WTC11 (cell line): ENCODE measurements around the gene DMGDH. TPM values are rescaled to one million over a fixed set of nuclear protein-coding genes. Genes with fewer than 3 reads are reported as not detected.

Source experiments
- ATAC-seq: fragments of 200-7000 bp; cut with Tn5 transposase; 2 replicates; pipeline ENCODE4 v1.10.0; 2021; ENCODE audit warnings: mild to moderate bottlenecking, moderate library complexity
- CTCF ChIA-PET: fragments of 300-600 bp; sonication (Branson Sonifier 250); formaldehyde crosslinking; loops from one replicate; lab custom pipeline; 2021; ENCODE audit warnings: antibody characterized with exemption; lab: Charles Lee
- POLR2A ChIA-PET: fragments of 350-600 bp; sonication (Branson Sonifier 250); formaldehyde crosslinking; loops from one replicate; lab custom pipeline; 2021; ENCODE audit warnings: antibody characterized with exemption; lab: Charles Lee
- DNase-seq: peaks from one replicate; pipeline ENCODE4 v3.0.0; 2021; ENCODE audit warnings: low spot score
- H3K27ac Mint-ChIP-seq: 2 replicates; pipeline ENCODE4 v1.8.0; 2021; ENCODE audit warnings: mixed read lengths
- H3K27me3 Mint-ChIP-seq: 2 replicates; pipeline ENCODE4 v1.8.0; 2021; ENCODE audit warnings: low read depth, mild to moderate bottlenecking, moderate library complexity, mixed read lengths
- H3K36me3 Mint-ChIP-seq: 2 replicates; pipeline ENCODE4 v1.8.0; 2021; ENCODE audit warnings: mixed read lengths
- H3K4me1 Mint-ChIP-seq: 2 replicates; pipeline ENCODE4 v1.8.0; 2022; ENCODE audit warnings: mixed read lengths
- H3K4me3 Mint-ChIP-seq: 2 replicates; pipeline ENCODE4 v1.8.0; 2021; ENCODE audit warnings: mild to moderate bottlenecking, moderate library complexity, mixed read lengths
- H3K9me3 Mint-ChIP-seq: 2 replicates; pipeline ENCODE4 v1.8.0; 2021; ENCODE audit warnings: mixed read lengths
- AFF4 ChIP-seq: sonication (generic); formaldehyde crosslinking; IDR thresholded peaks from 2 replicates; pipeline ENCODE4 v1.8.1; 2023; ENCODE audit warnings: mild to moderate bottlenecking, missing genetic modification reagents, borderline replicate concordance
- CREM ChIP-seq: sonication (generic); formaldehyde crosslinking; IDR thresholded peaks from 2 replicates; pipeline ENCODE4 v1.8.1; 2022; ENCODE audit warnings: mild to moderate bottlenecking, missing genetic modification reagents, moderate library complexity
- E2F5 ChIP-seq: sonication (generic); formaldehyde crosslinking; IDR thresholded peaks from 2 replicates; pipeline ENCODE4 v1.8.1; 2022; ENCODE audit warnings: mild to moderate bottlenecking, moderate library complexity, missing genetic modification reagents
- ETV6 ChIP-seq: sonication (generic); formaldehyde crosslinking; IDR thresholded peaks from 2 replicates; pipeline ENCODE4 v1.8.1; 2022; ENCODE audit warnings: mild to moderate bottlenecking, missing genetic modification reagents
- FOXK1 ChIP-seq: sonication (generic); formaldehyde crosslinking; IDR thresholded peaks from 2 replicates; pipeline ENCODE4 v1.8.0; 2022; ENCODE audit warnings: mild to moderate bottlenecking, moderate library complexity, missing genetic modification reagents
- FOXP4 ChIP-seq: sonication (generic); formaldehyde crosslinking; IDR thresholded peaks from 2 replicates; pipeline ENCODE4 v1.8.0; 2022; ENCODE audit warnings: mild to moderate bottlenecking, missing genetic modification reagents
- HMGA2 ChIP-seq: fragments of 250-450 bp; sonication (Bioruptor Pico); IDR thresholded peaks from 2 replicates; pipeline ENCODE4 v1.4.0; 2021; ENCODE audit warnings: mild to moderate bottlenecking, moderate library complexity
- HMGXB4 ChIP-seq: sonication (generic); formaldehyde crosslinking; IDR thresholded peaks from 2 replicates; pipeline ENCODE4 v1.8.1; 2023; ENCODE audit warnings: mild to moderate bottlenecking, moderate library complexity, missing genetic modification reagents
- IRF1 ChIP-seq: sonication (generic); formaldehyde crosslinking; IDR thresholded peaks from 2 replicates; pipeline ENCODE4 v1.8.0; 2023; ENCODE audit warnings: missing genetic modification reagents
- JUN ChIP-seq: sonication (generic); formaldehyde crosslinking; IDR thresholded peaks from 2 replicates; pipeline ENCODE4 v1.8.0; 2023; ENCODE audit warnings: mild to moderate bottlenecking, missing genetic modification reagents
- NFATC4 ChIP-seq: fragments of 250-450 bp; sonication (Bioruptor Pico); IDR thresholded peaks from 2 replicates; pipeline ENCODE4 v1.9.0; 2021; ENCODE audit warnings: mild to moderate bottlenecking
- NR2C2 ChIP-seq: sonication (generic); formaldehyde crosslinking; IDR thresholded peaks from 2 replicates; pipeline ENCODE4 v1.8.0; 2022; ENCODE audit warnings: mild to moderate bottlenecking, missing genetic modification reagents
- PREB ChIP-seq: sonication (generic); formaldehyde crosslinking; IDR thresholded peaks from 2 replicates; pipeline ENCODE4 v1.8.1; 2022; ENCODE audit warnings: mild to moderate bottlenecking, missing genetic modification reagents, moderate library complexity, borderline replicate concordance
- PRRX2 ChIP-seq: fragments of 250-450 bp; sonication (Bioruptor Pico); IDR thresholded peaks from 2 replicates; pipeline ENCODE4 v1.8.0; 2021; ENCODE audit warnings: mild to moderate bottlenecking
- ZBTB43 ChIP-seq: sonication (generic); formaldehyde crosslinking; IDR thresholded peaks from 2 replicates; pipeline ENCODE4 v1.8.1; 2023; ENCODE audit warnings: mild to moderate bottlenecking, missing genetic modification reagents
- ZNF232 ChIP-seq: sonication (generic); formaldehyde crosslinking; IDR thresholded peaks from 2 replicates; pipeline ENCODE4 v1.8.0; 2022; ENCODE audit warnings: mild to moderate bottlenecking, missing genetic modification reagents
- ZNF281 ChIP-seq: sonication (generic); formaldehyde crosslinking; IDR thresholded peaks from 2 replicates; pipeline ENCODE4 v1.8.0; 2023; ENCODE audit warnings: mild to moderate bottlenecking, missing genetic modification reagents
- total RNA-seq: library from RNA; stranded (reverse); gene quantifications from 3 replicates; pipeline ENCODE4 v1.2.3, GENCODE V29; 2021

The DMGDH gene
- total RNA-seq, 1 experiment from 2014 or later, result 0.35 TPM

- Mint-ChIP-seq H3K4me3 (no peak overlapping the region), H3K9me3 (peaks cover 27% of the 10 kb centered on the region), H3K36me3 (peaks cover 11% of the 10 kb centered on the region), H3K4me1 (no peaks in the 10 kb centered on the region), H3K27me3 (no peaks in the 10 kb centered on the region), H3K27ac (no peak overlapping the region)
- DNase-seq (no peak), ATAC-seq (no peak)
- no peak for TF ChIP-seq E2F5 (CRISPR knock-in tag)
- TF ChIP-seq NR2C2 (CRISPR knock-in tag), result no peak
- TF ChIP-seq NFATC4 (CRISPR knock-in tag), result no peak
- no peak for TF ChIP-seq AFF4
- no peak for TF ChIP-seq JUN (CRISPR knock-in tag)
- TF ChIP-seq HMGXB4 (CRISPR knock-in tag), result no peak
- TF ChIP-seq ETV6 (CRISPR knock-in tag), result no peak
- ChIA-PET POLR2A (interaction anchor here (0.6 kb wide), 1 partner anchor 240 kb away, joined by 3 read pairs; no protein-coding TSS in a partner anchor), CTCF (interaction anchor here (1.5 to 1.7 kb wide), 2 partner anchors 9 to 13 kb away, joined by 4 read pairs; no protein-coding TSS in a partner anchor)
Measured at GRCh38 chr5:79011869-79012268, 57.6 kb downstream of the DMGDH start.

- peaks cover 27% of the 10 kb centered on the region for H3K9me3 Mint-ChIP-seq
- ATAC-seq (no peak), DNase-seq (no peak)
- H3K27me3 Mint-ChIP-seq, result no peaks in the 10 kb centered on the region
- CTCF ChIA-PET, result interaction anchor here (1.3 to 1.5 kb wide), 2 partner anchors 9 to 14 kb away, joined by 3 to 4 read pairs; no protein-coding TSS in a partner anchor
- POLR2A ChIA-PET, result no interaction called here
- H3K27ac Mint-ChIP-seq, result no peak overlapping the region
- H3K4me1 Mint-ChIP-seq, result no peaks in the 10 kb centered on the region
- H3K4me3 Mint-ChIP-seq, result no peak overlapping the region
- peaks cover 11% of the 10 kb centered on the region for H3K36me3 Mint-ChIP-seq
- TF ChIP-seq ZNF281 (CRISPR knock-in tag) (no peak), FOXK1 (no peak), HMGA2 (CRISPR knock-in tag) (no peak), ZBTB43 (no peak), ZNF232 (no peak), PREB (CRISPR knock-in tag) (no peak), CREM (CRISPR knock-in tag) (no peak), PRRX2 (CRISPR knock-in tag) (no peak), NFATC4 (CRISPR knock-in tag) (no peak), HMGXB4 (CRISPR knock-in tag) (no peak), IRF1 (CRISPR knock-in tag) (no peak), JUN (CRISPR knock-in tag) (no peak), FOXP4 (CRISPR knock-in tag) (no peak)
Measured at GRCh38 chr5:79011219-79011836, 58.1 kb downstream of the DMGDH start.
